Calu3 (cell line): ENCODE results near the gene MRM1. TPM values are rescaled to one million over a fixed set of nuclear protein-coding genes. Genes with fewer than 3 reads are reported as not detected.

ENCODE experiments used
- BruUV-seq: library from RNA; stranded (reverse); fragments of 400-500 nt; replicated peaks from 2 replicates; lab custom pipeline; 2021; lab: Mats Ljungman, UMichigan
- CTCF ChIA-PET: fragments of 300-600 bp; sonication (Branson Sonifier 250); formaldehyde crosslinking; loops from one replicate; lab custom pipeline; 2022; ENCODE audit warnings: antibody characterized with exemption; lab: Charles Lee
- DNase-seq: peaks from one replicate; pipeline ENCODE4 v3.0.0; 2022
- H3K27ac Mint-ChIP-seq: one replicate; pipeline ENCODE4 v1.8.0; 2022; ENCODE audit warnings: mixed read lengths; ENCODE audit not compliant: unreplicated experiment
- H3K27me3 Mint-ChIP-seq: one replicate; pipeline ENCODE4 v1.8.0; 2022; ENCODE audit warnings: mixed read lengths; ENCODE audit not compliant: unreplicated experiment
- H3K36me3 Mint-ChIP-seq: one replicate; pipeline ENCODE4 v1.8.0; 2022; ENCODE audit warnings: mild to moderate bottlenecking, moderate library complexity, mixed read lengths; ENCODE audit not compliant: insufficient read depth, unreplicated experiment
- H3K4me1 Mint-ChIP-seq: one replicate; pipeline ENCODE4 v1.8.0; 2022; ENCODE audit warnings: mild to moderate bottlenecking, low read depth, mixed read lengths; ENCODE audit not compliant: unreplicated experiment
- H3K4me3 Mint-ChIP-seq: one replicate; pipeline ENCODE4 v1.8.0; 2022; ENCODE audit warnings: mild to moderate bottlenecking, low read depth, moderate library complexity, mixed read lengths; ENCODE audit not compliant: unreplicated experiment
- H3K9me3 Mint-ChIP-seq: one replicate; pipeline ENCODE4 v1.8.0; 2022; ENCODE audit warnings: low read depth, mixed read lengths; ENCODE audit not compliant: unreplicated experiment
- intact Hi-C: fragments of 100-400 bp; cut with micrococcal nuclease; formaldehyde crosslinking; loops from one replicate; pipeline ENCODE4 v1.10.0; 2022; ENCODE audit not compliant: unreplicated experiment
- total RNA-seq: library from RNA; stranded (reverse); gene quantifications from 2 replicates; pipeline ENCODE4 v1.2.3, GENCODE V29; 2022
- TF ChIP-seq, protein P1 (sequence below): fragments of 200-600 bp; IDR thresholded peaks from one replicate; pipeline ENCODE4 v1.8.0; 2022; ENCODE audit warnings: antibody characterized with exemption; ENCODE audit not compliant: unreplicated experiment

The MRM1 gene
- total RNA-seq, 1 experiment from 2014 or later = 43.5 TPM

DNA sequence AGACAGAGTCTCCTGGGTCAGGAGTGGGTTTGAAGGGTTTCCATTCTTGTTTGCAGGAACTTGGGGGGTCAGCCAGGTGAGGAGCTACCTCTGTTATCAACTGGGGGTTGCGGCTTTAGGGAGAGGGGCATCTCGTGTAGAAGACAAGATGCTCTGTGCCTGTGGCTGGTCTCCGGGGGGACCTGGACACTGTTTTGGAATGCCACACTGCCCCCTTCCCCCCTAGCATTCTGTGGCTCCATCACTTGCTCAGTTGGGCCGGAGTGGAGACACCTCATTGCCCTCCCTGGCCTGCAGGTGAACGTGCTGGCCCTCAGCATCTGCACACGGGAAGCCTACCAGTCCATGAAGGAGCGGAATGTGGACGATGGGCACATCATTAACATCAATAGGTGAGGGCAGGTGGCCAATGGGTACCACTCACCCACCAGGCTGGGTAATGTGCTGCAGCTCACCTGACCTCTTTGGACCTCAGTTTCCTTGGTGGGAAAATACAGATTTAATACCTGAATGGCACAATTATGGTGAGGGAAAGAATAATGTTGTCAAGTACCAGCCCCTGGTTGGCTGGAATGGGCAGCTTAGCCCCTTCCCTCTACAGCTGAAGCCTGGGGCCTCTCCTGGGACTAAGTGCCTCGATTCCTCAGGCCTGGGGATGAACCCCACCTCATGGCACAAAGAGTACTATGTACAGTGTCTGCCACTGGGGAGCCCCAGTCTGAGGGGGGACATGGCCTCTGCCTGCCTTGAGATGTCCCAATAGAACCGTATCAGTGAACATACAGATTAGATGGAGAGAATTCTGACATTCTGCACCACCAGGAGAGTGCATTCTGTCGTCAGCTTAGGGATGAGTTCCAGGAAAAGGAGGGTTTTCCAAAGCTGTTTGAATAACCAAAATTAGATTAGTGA is 3.3 kb upstream of the MRM1 start:
- CTCF ChIA-PET = interaction anchor here (0.6 kb wide), 1 partner anchor 36 kb away, joined by 13 read pairs; no protein-coding TSS in a partner anchor
- H3K36me3 Mint-ChIP-seq = peaks cover 37% of the 10 kb centered on the region
- H3K27me3 Mint-ChIP-seq = no peaks in the 10 kb centered on the region
- DNase-seq = no peak
- TF ChIP-seq, protein P1, sequence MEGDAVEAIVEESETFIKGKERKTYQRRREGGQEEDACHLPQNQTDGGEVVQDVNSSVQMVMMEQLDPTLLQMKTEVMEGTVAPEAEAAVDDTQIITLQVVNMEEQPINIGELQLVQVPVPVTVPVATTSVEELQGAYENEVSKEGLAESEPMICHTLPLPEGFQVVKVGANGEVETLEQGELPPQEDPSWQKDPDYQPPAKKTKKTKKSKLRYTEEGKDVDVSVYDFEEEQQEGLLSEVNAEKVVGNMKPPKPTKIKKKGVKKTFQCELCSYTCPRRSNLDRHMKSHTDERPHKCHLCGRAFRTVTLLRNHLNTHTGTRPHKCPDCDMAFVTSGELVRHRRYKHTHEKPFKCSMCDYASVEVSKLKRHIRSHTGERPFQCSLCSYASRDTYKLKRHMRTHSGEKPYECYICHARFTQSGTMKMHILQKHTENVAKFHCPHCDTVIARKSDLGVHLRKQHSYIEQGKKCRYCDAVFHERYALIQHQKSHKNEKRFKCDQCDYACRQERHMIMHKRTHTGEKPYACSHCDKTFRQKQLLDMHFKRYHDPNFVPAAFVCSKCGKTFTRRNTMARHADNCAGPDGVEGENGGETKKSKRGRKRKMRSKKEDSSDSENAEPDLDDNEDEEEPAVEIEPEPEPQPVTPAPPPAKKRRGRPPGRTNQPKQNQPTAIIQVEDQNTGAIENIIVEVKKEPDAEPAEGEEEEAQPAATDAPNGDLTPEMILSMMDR = no peak
- peaks cover 23% of the 10 kb centered on the region for H3K4me1 Mint-ChIP-seq
- no peaks in the 10 kb centered on the region for H3K9me3 Mint-ChIP-seq
- intact Hi-C loops = no loop called here
- no TSS peak for BruUV-seq
- H3K27ac Mint-ChIP-seq = no peak overlapping the region
- H3K4me3 Mint-ChIP-seq = no peak overlapping the region

DNA sequence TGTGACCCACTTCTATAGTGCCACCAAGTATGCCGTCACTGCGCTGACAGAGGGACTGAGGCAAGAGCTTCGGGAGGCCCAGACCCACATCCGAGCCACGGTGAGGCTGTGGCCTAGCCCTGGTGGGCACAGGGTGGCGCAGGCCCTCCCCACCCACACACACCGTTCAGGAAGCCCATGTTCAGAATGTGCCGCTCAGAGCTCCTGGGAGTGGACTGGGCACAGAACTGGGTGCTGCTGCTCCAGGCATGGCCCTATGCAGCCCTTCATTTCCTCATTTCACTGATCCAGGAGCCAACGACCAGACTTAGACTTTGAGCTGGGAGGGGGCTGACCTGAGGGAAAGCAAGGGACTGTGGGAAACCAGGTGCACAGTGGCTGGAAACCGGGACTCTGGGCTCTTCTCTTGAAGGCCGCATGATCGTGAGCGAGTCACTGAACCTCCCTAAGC is 2.4 kb upstream of the MRM1 start:
- no peak for DNase-seq
- Mint-ChIP-seq H3K9me3 (no peaks in the 10 kb centered on the region), H3K36me3 (peaks cover 35% of the 10 kb centered on the region), H3K4me3 (no peak overlapping the region), H3K4me1 (peaks cover 18% of the 10 kb centered on the region), H3K27ac (no peak overlapping the region), H3K27me3 (no peaks in the 10 kb centered on the region)
- CTCF ChIA-PET = interaction anchor here (0.6 to 1.1 kb wide), 3 partner anchors 12 to 53 kb away, joined by 4 to 13 read pairs (median 5); no protein-coding TSS in a partner anchor
- no TSS peak for BruUV-seq
- intact Hi-C loops = no loop called here
- TF ChIP-seq, protein P1 = no peak

DNA sequence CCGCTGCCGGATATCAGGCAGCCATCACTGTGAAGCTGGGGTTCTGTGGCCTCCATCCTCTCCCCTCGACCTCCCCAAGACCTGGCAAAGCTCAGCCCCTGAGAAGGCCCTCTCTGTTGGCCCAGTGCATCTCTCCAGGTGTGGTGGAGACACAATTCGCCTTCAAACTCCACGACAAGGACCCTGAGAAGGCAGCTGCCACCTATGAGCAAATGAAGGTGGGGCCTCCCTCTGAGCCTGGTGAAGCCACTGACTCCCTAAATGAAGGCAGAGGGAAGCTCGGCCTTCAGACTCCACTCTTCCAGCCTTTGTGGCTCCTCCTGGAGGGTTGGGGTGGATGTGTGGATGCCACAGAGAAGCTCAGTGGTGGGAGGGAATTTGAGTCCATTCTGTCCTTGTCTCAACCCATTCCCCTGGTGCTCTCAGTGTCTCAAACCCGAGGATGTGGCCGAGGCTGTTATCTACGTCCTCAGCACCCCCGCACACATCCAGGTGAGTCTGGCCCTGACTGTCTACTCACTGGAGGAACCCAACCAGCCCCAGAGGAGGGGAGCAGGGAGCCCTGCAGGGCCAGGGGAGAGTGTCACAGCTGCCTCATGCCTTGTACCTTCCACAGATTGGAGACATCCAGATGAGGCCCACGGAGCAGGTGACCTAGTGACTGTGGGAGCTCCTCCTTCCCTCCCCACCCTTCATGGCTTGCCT is 1.7 kb upstream of the MRM1 start:
- peaks cover 34% of the 10 kb centered on the region for H3K36me3 Mint-ChIP-seq
- no peak for DNase-seq
- no peak overlapping the region for H3K27ac Mint-ChIP-seq
- H3K27me3 Mint-ChIP-seq = no peaks in the 10 kb centered on the region
- H3K9me3 Mint-ChIP-seq = no peaks in the 10 kb centered on the region
- no TSS peak for BruUV-seq
- H3K4me3 Mint-ChIP-seq = no peak overlapping the region
- CTCF ChIA-PET = interaction anchor here (0.9 to 3.9 kb wide), 3 partner anchors 13 to 54 kb away, joined by 4 to 24 read pairs (median 5); no protein-coding TSS in a partner anchor
- peaks cover 20% of the 10 kb centered on the region for H3K4me1 Mint-ChIP-seq
- intact Hi-C loops = no loop called here
- TF ChIP-seq, protein P1 = no peak

DNA sequence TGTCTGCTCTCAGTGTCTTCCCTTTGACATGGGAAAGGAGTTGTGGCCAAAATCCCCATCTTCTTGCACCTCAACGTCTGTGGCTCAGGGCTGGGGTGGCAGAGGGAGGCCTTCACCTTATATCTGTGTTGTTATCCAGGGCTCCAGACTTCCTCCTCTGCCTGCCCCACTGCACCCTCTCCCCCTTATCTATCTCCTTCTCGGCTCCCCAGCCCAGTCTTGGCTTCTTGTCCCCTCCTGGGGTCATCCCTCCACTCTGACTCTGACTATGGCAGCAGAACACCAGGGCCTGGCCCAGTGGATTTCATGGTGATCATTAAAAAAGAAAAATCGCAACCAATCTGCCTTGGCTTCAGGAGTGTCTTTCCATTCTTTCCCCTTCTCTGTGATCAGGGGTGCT is 918 bp upstream of the MRM1 start:
- CTCF ChIA-PET = interaction anchor here (0.5 to 4.8 kb wide), 12 partner anchors 9 to 666 kb away, joined by 3 to 69 read pairs (median 6); partner anchors contain the start of genes DHRS11, MYO19 and PIGW
- H3K36me3 Mint-ChIP-seq = peaks cover 29% of the 10 kb centered on the region
- no peaks in the 10 kb centered on the region for H3K9me3 Mint-ChIP-seq
- no TSS peak for BruUV-seq
- peaks cover 25% of the 10 kb centered on the region for H3K4me1 Mint-ChIP-seq
- no peaks in the 10 kb centered on the region for H3K27me3 Mint-ChIP-seq
- peak overlapping the region; percentile 81 for H3K4me3 Mint-ChIP-seq
- H3K27ac Mint-ChIP-seq = peak overlapping the region; percentile 84
- TF ChIP-seq, protein P1 = no peak
- no peak for DNase-seq
- intact Hi-C loops = no loop called here
